HCT116 (cell line): ENCODE data around the gene DDHD1. TPM values are rescaled to one million over a fixed set of nuclear protein-coding genes. Genes with fewer than 3 reads are reported as not detected.

Experiments used
- ATAC-seq: fragments of 200-7000 bp; cut with Tn5 transposase; 2 replicates; pipeline ENCODE4 v1.9.1; 2020; ENCODE audit warnings: mild to moderate bottlenecking, moderate library complexity
- BruUV-seq: library from RNA; stranded (reverse); fragments of 400-500 nt; replicated peaks from 2 replicates; lab custom pipeline; 2021; lab: Mats Ljungman, UMichigan
- CTCF ChIA-PET: fragments of 300-600 bp; sonication (Branson Sonifier 250); formaldehyde crosslinking; loops from one replicate; lab custom pipeline; 2021; ENCODE audit warnings: antibody characterized with exemption; lab: Charles Lee
- POLR2A ChIA-PET: fragments of 300-600, 350-600 bp; sonication (Branson Sonifier 250); formaldehyde crosslinking; loops from one replicate; lab custom pipeline; 2021; ENCODE audit warnings: antibody characterized with exemption; lab: Charles Lee
- RAD21 ChIA-PET, 2 experiments: fragments of 300-600 bp; sonication (Branson Sonifier 250); formaldehyde crosslinking; loops; one replicate each; lab custom pipeline; 2023; ENCODE audit warnings: low total read pairs in 2 of 2; ENCODE audit not compliant: uncharacterized antibody in 2 of 2, unreplicated experiment in 2 of 2, low non-redundant PET in 1 of 2; lab: Charles Lee
- DNase-seq: peaks from one replicate; pipeline ENCODE4 v3.0.0-alpha.2; 2010; ENCODE audit warnings: low read depth, low spot score
- H2AFZ ChIP-seq: fragments of 200-600 bp; shearing (Covaris generic), sonication (generic); 2 replicates; pipeline ENCODE4 v1.6.1; 2017; ENCODE audit warnings: low read depth, mixed run types, mixed read lengths, antibody characterized with exemption, low read length; ENCODE audit not compliant: poor library complexity, severe bottlenecking
- H3K27ac ChIP-seq: 2 replicates; pipeline ENCODE4 v1.5.1; 2012; ENCODE audit warnings: low read depth, low read length
- H3K27me3 ChIP-seq: fragments of 200-600 bp; sonication (generic); 2 replicates; pipeline ENCODE4 v1.6.1; 2016; ENCODE audit warnings: mixed run types, low read length, mixed read lengths; ENCODE audit not compliant: insufficient read depth
- H3K36me3 ChIP-seq, 2 experiments: fragments of 200-500 bp in 1 of 2; fragments of 200-600 bp in 1 of 2; sonication (Bioruptor generic) in 1 of 2; sonication (generic) in 1 of 2; 2 replicates each; pipeline versions ENCODE4 v1.5.1 to v1.6.1; 2014 to 2016; ENCODE audit warnings: low read length in 2 of 2, inconsistent platforms in 1 of 2, mixed read lengths in 1 of 2, mixed run types in 1 of 2; ENCODE audit not compliant: insufficient read depth in 2 of 2, control insufficient read depth in 1 of 2
- H3K4me1 ChIP-seq, 2 experiments: fragments of 200-600 bp in 1 of 2; sonication (generic) in 1 of 2; 2 replicates each; pipeline versions ENCODE4 v1.5.1 to v1.6.1; 2012 to 2017; ENCODE audit warnings: low read length in 2 of 2, inconsistent platforms in 1 of 2, mild to moderate bottlenecking in 1 of 2, mixed read lengths in 1 of 2, mixed run types in 1 of 2, moderate library complexity in 1 of 2; ENCODE audit not compliant: insufficient read depth in 2 of 2, control insufficient read depth in 1 of 2
- H3K4me2 ChIP-seq: fragments of 200-600 bp; sonication (generic); 2 replicates; pipeline ENCODE4 v1.6.1; 2017; ENCODE audit warnings: mixed run types, low read length, mixed read lengths
- H3K4me3 ChIP-seq, 2 experiments: fragments of 200-600 bp in 1 of 2; sonication (generic) in 1 of 2; replicated peaks in 1 of 2; 2 replicates each; pipeline ENCODE4 v1.5.1; 2011 to 2016; ENCODE audit warnings: low read length in 2 of 2, control low read depth in 1 of 2, low read depth in 1 of 2, mild to moderate bottlenecking in 1 of 2, mixed read lengths in 1 of 2, mixed run types in 1 of 2
- H3K79me2 ChIP-seq: fragments of 200-600 bp; sonication (generic); 2 replicates; pipeline ENCODE4 v1.6.1; 2017; ENCODE audit warnings: mild to moderate bottlenecking, mixed run types, low read length, moderate library complexity, mixed read lengths; ENCODE audit not compliant: insufficient read depth
- H3K9ac ChIP-seq: fragments of 200-600 bp; sonication (generic); 2 replicates; pipeline ENCODE4 v1.6.1; 2016; ENCODE audit warnings: low read length, mixed read lengths
- H3K9me2 ChIP-seq: fragments of 200-600 bp; sonication (generic), shearing (Covaris generic); 2 replicates; pipeline ENCODE4 v1.6.1; 2017; ENCODE audit warnings: mixed run types, mild to moderate bottlenecking, moderate library complexity; ENCODE audit not compliant: insufficient read depth
- H3K9me3 ChIP-seq, 2 experiments: fragments of 200-500 bp in 1 of 2; fragments of 200-600 bp in 1 of 2; sonication (Bioruptor generic) in 1 of 2; sonication (generic) in 1 of 2; 2 replicates each; pipeline ENCODE4 v1.6.1; 2014 to 2017; ENCODE audit warnings: low read length in 2 of 2, mixed read lengths in 2 of 2, inconsistent platforms in 1 of 2, low read depth in 1 of 2, mild to moderate bottlenecking in 1 of 2, mixed run types in 1 of 2, moderate library complexity in 1 of 2; ENCODE audit not compliant: control insufficient read depth in 1 of 2, insufficient read depth in 1 of 2
- H4K20me1 ChIP-seq: fragments of 200-600 bp; sonication (generic), shearing (Covaris generic); 2 replicates; pipeline ENCODE4 v1.6.1; 2017; ENCODE audit warnings: mixed run types, mild to moderate bottlenecking, moderate library complexity; ENCODE audit not compliant: insufficient read depth
- CBX3 ChIP-seq: IDR thresholded peaks from 2 replicates; pipeline ENCODE4 v1.6.1; 2012; ENCODE audit warnings: low read depth
- CEBPB ChIP-seq: IDR thresholded peaks from 2 replicates; pipeline ENCODE4 v1.6.1; 2012; ENCODE audit warnings: low read depth
- EZH2 ChIP-seq: fragments of 200-600 bp; sonication (generic); IDR thresholded peaks from 2 replicates; pipeline ENCODE4 v1.6.1; 2017; ENCODE audit warnings: antibody characterized with exemption, mixed run types
- EZH2phosphoT487 ChIP-seq: fragments of 200-600 bp; IDR thresholded peaks from 2 replicates; pipeline ENCODE4 v1.6.1; 2018; ENCODE audit warnings: antibody characterized with exemption, borderline replicate concordance
- FOSL1 ChIP-seq: IDR thresholded peaks from 2 replicates; pipeline ENCODE4 v1.6.1; 2012; ENCODE audit warnings: low read depth
- JUND ChIP-seq: IDR thresholded peaks from 2 replicates; pipeline ENCODE4 v1.6.1; 2012
- POLR2A ChIP-seq: IDR thresholded peaks from 2 replicates; pipeline ENCODE4 v1.7.0; 2011; ENCODE audit warnings: borderline replicate concordance; ENCODE audit not compliant: insufficient read depth, insufficient read length; ENCODE audit errors: extremely low read depth
- POLR2AphosphoS5 ChIP-seq: IDR thresholded peaks from 2 replicates; pipeline ENCODE4 v1.6.1; 2011; ENCODE audit warnings: mild to moderate bottlenecking, low read depth, low read length, moderate library complexity
- RAD21 ChIP-seq: IDR thresholded peaks from 2 replicates; pipeline ENCODE4 v1.6.1; 2012; ENCODE audit warnings: low read depth, mild to moderate bottlenecking
- SP1 ChIP-seq: IDR thresholded peaks from 2 replicates; pipeline ENCODE4 v1.6.1; 2012; ENCODE audit warnings: low read depth
- SRF ChIP-seq: IDR thresholded peaks from 2 replicates; pipeline ENCODE4 v1.6.1; 2012; ENCODE audit warnings: low read depth
- TCF7L2 ChIP-seq: IDR thresholded peaks from 2 replicates; pipeline ENCODE4 v1.7.0; 2011; ENCODE audit warnings: borderline replicate concordance, inconsistent platforms; ENCODE audit not compliant: insufficient read depth, insufficient read length; ENCODE audit errors: extremely low read depth
- YY1 ChIP-seq: IDR thresholded peaks from 2 replicates; pipeline ENCODE4 v1.6.1; 2011; ENCODE audit warnings: low read length, low read depth, moderate library complexity, mild to moderate bottlenecking; ENCODE audit not compliant: insufficient replicate concordance; ENCODE audit errors: extremely low read depth
- ZFX ChIP-seq: fragments of 450-650 bp; IDR thresholded peaks from 2 replicates; pipeline ENCODE4 v1.6.1; 2017
- ZNF274 ChIP-seq: fragments of 200-500 bp; sonication (Bioruptor generic); IDR thresholded peaks from 2 replicates; pipeline ENCODE4 v1.6.1; 2014; ENCODE audit warnings: mild to moderate bottlenecking, low read depth, low read length, inconsistent platforms
- intact Hi-C: fragments of 100-400 bp; cut with micrococcal nuclease; formaldehyde crosslinking; loops from 2 replicates; pipeline ENCODE4 v1.10.0; 2022
- total RNA-seq: library from RNA; stranded (reverse); gene quantifications from one replicate; pipeline ENCODE4 v1.2.1, GENCODE V29; 2021; ENCODE audit not compliant: unreplicated experiment
- TF ChIP-seq, protein P1 (sequence below): IDR thresholded peaks from 2 replicates; pipeline ENCODE4 v1.6.1; 2012
- TF ChIP-seq, protein P2 (sequence below): IDR thresholded peaks from 2 replicates; pipeline ENCODE4 v1.6.1; 2011; ENCODE audit warnings: mild to moderate bottlenecking, low read length, moderate library complexity; ENCODE audit not compliant: insufficient replicate concordance; ENCODE audit errors: extremely low read depth

The DDHD1 gene
- total RNA-seq, 1 experiment from 2014 or later: 26.9 TPM

DNA sequence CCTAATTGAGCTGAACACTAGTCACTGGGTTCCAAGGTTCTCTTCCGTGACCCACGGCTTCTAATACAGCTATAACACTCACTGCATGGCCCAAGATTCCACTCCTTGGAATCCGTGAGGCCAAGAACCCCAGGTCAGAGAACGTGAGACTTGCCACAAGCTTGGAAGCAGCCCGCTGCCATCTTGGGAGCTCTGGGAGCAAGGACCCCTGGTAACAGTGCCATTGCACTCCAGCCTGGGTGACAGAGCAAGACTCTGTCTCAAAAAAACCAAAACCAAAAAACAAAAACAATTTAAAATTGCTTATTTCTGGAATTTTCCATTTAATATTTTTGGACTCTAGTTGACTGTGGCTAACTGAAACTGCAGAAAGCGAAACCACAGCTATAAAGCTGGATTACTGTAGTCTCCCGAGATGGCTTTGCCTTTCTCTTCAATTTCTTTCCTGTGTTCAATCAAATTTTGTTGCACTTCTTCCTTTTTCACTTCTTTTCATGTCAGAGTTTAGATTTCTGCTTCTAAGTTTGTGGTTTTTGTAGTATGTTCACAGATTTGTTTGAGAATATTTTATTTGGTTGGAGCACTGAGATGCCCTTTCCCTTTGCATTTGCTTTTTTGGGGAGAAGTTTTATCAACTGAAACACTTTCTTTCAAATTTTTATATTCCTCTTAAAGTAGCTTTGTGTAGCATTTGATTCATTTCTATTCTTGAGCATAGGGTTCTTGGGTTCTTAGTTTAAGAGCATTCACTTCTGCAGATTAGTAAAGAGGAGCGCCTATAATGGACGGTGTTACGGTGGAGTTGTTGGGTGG, 44.6 kb downstream of the DDHD1 start:
- H3K9me2 ChIP-seq: no peaks in the 10 kb centered on the region
- no peaks in the 10 kb centered on the region; the same call in 1 of the 2 replicates for H4K20me1 ChIP-seq
- no peaks in the 10 kb centered on the region for H3K27me3 ChIP-seq
- no peaks in the 10 kb centered on the region for H3K9me3 ChIP-seq
- no peak overlapping the region for H3K9ac ChIP-seq
- POLR2A ChIA-PET: interaction anchor here (0.6 kb wide), 1 partner anchor 428 kb away, joined by 3 read pairs; no protein-coding TSS in a partner anchor
- peaks cover 3 to 11% of the 10 kb centered on the region in 2 experiments; a peak in 2 of 4 replicates for H3K4me1 ChIP-seq
- intact Hi-C loops: no loop called here
- ATAC-seq: no peak
- CTCF ChIA-PET: no interaction called here
- H3K79me2 ChIP-seq: peaks cover 73% of the 10 kb centered on the region
- no peak for TF ChIP-seq ZFX
- TF ChIP-seq YY1: no peak
- no peak for TF ChIP-seq SP1
- TF ChIP-seq FOSL1: no peak
- no peak for TF ChIP-seq SRF
- TF ChIP-seq POLR2AphosphoS5: no peak
- no peak for TF ChIP-seq EZH2phosphoT487
- TF ChIP-seq, protein P1, sequence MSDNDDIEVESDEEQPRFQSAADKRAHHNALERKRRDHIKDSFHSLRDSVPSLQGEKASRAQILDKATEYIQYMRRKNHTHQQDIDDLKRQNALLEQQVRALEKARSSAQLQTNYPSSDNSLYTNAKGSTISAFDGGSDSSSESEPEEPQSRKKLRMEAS: no peak
- TF ChIP-seq CBX3: no peak
- no peak for TF ChIP-seq EZH2
- no peak for DNase-seq
- no peak overlapping the region for H3K4me3 ChIP-seq
- H3K36me3 ChIP-seq: no peaks in the 10 kb centered on the region
- no peak overlapping the region for H3K27ac ChIP-seq
- no TSS peak for BruUV-seq
- H3K4me2 ChIP-seq: no peak overlapping the region
- H2AFZ ChIP-seq: no peak overlapping the region
- RAD21 ChIA-PET: no interaction called here

DNA sequence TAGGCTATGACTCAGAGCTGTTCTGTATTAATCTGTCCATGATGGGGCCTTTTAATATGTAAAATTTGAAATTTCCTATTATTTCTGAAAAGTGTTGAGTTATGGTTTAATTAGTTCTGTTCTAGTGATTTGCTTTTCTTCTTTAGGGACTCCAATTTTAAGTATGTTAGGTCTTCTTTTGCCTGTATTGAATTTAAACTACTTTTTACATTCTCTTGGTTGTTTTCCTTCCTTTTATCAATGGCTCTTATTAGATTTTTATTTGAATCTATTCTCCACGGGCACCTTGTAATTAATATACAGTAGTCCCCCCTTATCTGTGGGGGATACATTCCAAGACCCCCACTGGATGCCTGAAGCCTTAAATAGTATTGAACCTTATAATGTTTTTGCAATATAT, 46.4 kb downstream of the DDHD1 start:
- ATAC-seq (no peak), DNase-seq (no peak)
- no peak overlapping the region for H3K4me3 ChIP-seq
- ChIA-PET POLR2A (no interaction called here), CTCF (no interaction called here), RAD21 (no interaction called here)
- no peaks in the 10 kb centered on the region for H3K27me3 ChIP-seq
- H3K9me3 ChIP-seq: no peaks in the 10 kb centered on the region
- no peak overlapping the region for H2AFZ ChIP-seq
- H3K4me1 ChIP-seq: peaks cover 3 to 11% of the 10 kb centered on the region in 2 experiments; a peak in 2 of 4 replicates
- BruUV-seq: no TSS peak
- H3K9ac ChIP-seq: no peak overlapping the region
- H4K20me1 ChIP-seq: no peaks in the 10 kb centered on the region; the same call in 1 of the 2 replicates
- TF ChIP-seq RAD21 (no peak), POLR2A (no peak), YY1 (no peak), JUND (no peak), FOSL1 (no peak), ZNF274 (no peak), CEBPB (no peak), TCF7L2 (no peak), POLR2AphosphoS5 (no peak)
- TF ChIP-seq, protein P1: no peak
- TF ChIP-seq, protein P2, sequence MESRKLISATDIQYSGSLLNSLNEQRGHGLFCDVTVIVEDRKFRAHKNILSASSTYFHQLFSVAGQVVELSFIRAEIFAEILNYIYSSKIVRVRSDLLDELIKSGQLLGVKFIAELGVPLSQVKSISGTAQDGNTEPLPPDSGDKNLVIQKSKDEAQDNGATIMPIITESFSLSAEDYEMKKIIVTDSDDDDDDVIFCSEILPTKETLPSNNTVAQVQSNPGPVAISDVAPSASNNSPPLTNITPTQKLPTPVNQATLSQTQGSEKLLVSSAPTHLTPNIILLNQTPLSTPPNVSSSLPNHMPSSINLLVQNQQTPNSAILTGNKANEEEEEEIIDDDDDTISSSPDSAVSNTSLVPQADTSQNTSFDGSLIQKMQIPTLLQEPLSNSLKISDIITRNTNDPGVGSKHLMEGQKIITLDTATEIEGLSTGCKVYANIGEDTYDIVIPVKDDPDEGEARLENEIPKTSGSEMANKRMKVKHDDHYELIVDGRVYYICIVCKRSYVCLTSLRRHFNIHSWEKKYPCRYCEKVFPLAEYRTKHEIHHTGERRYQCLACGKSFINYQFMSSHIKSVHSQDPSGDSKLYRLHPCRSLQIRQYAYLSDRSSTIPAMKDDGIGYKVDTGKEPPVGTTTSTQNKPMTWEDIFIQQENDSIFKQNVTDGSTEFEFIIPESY: no peak
- no peaks in the 10 kb centered on the region for H3K9me2 ChIP-seq
- intact Hi-C loops: no loop called here
- no peak overlapping the region for H3K4me2 ChIP-seq
- no peaks in the 10 kb centered on the region for H3K36me3 ChIP-seq
- no peak overlapping the region for H3K27ac ChIP-seq
- peaks cover 59% of the 10 kb centered on the region for H3K79me2 ChIP-seq
